Spleen (tissue), 7 donors: Measurements from ENCODE around the gene VRK3.

Experiments
- CTCF ChIP-seq, 11 experiments: fragments of 200-600 bp in 7 of 11; fragments of 450-650 bp in 4 of 11; sonication (generic) in 4 of 11; IDR thresholded peaks in 8 of 11; conservative IDR thresholded peaks in 3 of 11; 1 replicate in 7 of 11; 2 replicates in 4 of 11; pipeline versions ENCODE4 v1.4.0 to v1.8.0; 2016 to 2021; ENCODE audit warnings: antibody characterized with exemption in 11 of 11, inconsistent platforms in 4 of 11, mild to moderate bottlenecking in 1 of 11
- POLR2A ChIP-seq, 3 donors: fragments of 450-650 bp; IDR thresholded peaks; one replicate each; pipeline ENCODE4 v1.5.1; 2017; ENCODE audit warnings: antibody characterized with exemption in 3 of 3, mild to moderate bottlenecking in 1 of 3
- donor health status: DM: no; HTN: no; CAD: no; lungs with moderate emphysema.
- donor health status: DM: no; HTN: no; CAD: no.
- donor health status: DM: no; HTN: no; CAD: no.

GRCh38 chr19:50025794-50026549 lies 800 bp upstream of the VRK3 start, which contains the start of gene ZNF473:
- TF ChIP-seq CTCF (IDR thresholded peaks at IDR 0.05 in 8 of 11, conservative IDR thresholded peaks at IDR 0.05 in 3 of 11) (no peak), POLR2A (IDR thresholded peaks at IDR 0.05) (no peak)
